HepG2 (cell line): ENCODE results near the gene CFAP119. TPM values are rescaled to one million over a fixed set of nuclear protein-coding genes. Genes with fewer than 3 reads are reported as not detected.

ENCODE experiments used
- CREM ChIP-seq, 2 experiments: sonication (generic) in 1 of 2; formaldehyde crosslinking in 1 of 2; IDR thresholded peaks; 2 replicates each; pipeline versions ENCODE4 v1.4.0 to v1.6.1; 2016 to 2020; ENCODE audit warnings: antibody characterized with exemption in 1 of 2, mild to moderate bottlenecking in 1 of 2, missing genetic modification reagents in 1 of 2
- E2F5 ChIP-seq: sonication (generic); formaldehyde crosslinking; conservative IDR thresholded peaks from 2 replicates; pipeline ENCODE4 v1.4.0; 2020; ENCODE audit warnings: missing genetic modification reagents
- ELF1 ChIP-seq: sonication (generic); formaldehyde crosslinking; IDR thresholded peaks from 2 replicates; pipeline ENCODE4 v1.4.0; 2020; ENCODE audit warnings: missing genetic modification reagents
- IRX3 ChIP-seq: sonication (generic); formaldehyde crosslinking; IDR thresholded peaks from 2 replicates; pipeline ENCODE4 v1.8.1; 2023; ENCODE audit warnings: mild to moderate bottlenecking, low read depth, missing genetic modification reagents, borderline replicate concordance
- KLF15 ChIP-seq: sonication (generic); formaldehyde crosslinking; IDR thresholded peaks from 2 replicates; pipeline ENCODE4 v1.8.1; 2023; ENCODE audit warnings: borderline replicate concordance, mild to moderate bottlenecking, inconsistent platforms, missing genetic modification reagents, mixed read lengths
- MEF2D ChIP-seq: sonication (generic); formaldehyde crosslinking; IDR thresholded peaks from 2 replicates; pipeline ENCODE4 v1.5.1; 2020; ENCODE audit warnings: mild to moderate bottlenecking, missing genetic modification reagents
- MIER2 ChIP-seq: IDR thresholded peaks from 2 replicates; pipeline ENCODE4 v1.6.1; 2016; ENCODE audit warnings: missing biosample characterization, missing genetic modification reagents
- MTF1 ChIP-seq: sonication (generic); formaldehyde crosslinking; IDR thresholded peaks from 2 replicates; pipeline ENCODE4 v1.5.0; 2020; ENCODE audit warnings: missing genetic modification reagents
- NCOA2 ChIP-seq: sonication (generic); formaldehyde crosslinking; IDR thresholded peaks from 2 replicates; pipeline ENCODE4 v1.8.0; 2022; ENCODE audit warnings: inconsistent platforms
- RBFOX2 ChIP-seq: fragments of 200-400 bp; formaldehyde crosslinking; IDR thresholded peaks from 2 replicates; pipeline ENCODE4 v1.6.1; 2017; ENCODE audit warnings: low read depth, mild to moderate bottlenecking, low read length
- RELA ChIP-seq: sonication (generic); formaldehyde crosslinking; IDR thresholded peaks from 2 replicates; pipeline ENCODE4 v1.4.0; 2020; ENCODE audit warnings: missing genetic modification reagents
- REPIN1 ChIP-seq: sonication (generic); formaldehyde crosslinking; IDR thresholded peaks from 2 replicates; pipeline ENCODE4 v1.8.0; 2022; ENCODE audit warnings: missing genetic modification reagents, low read depth, mild to moderate bottlenecking, borderline replicate concordance
- SETDB1 ChIP-seq: sonication (generic); formaldehyde crosslinking; IDR thresholded peaks from 2 replicates; pipeline ENCODE4 v1.5.1; 2020; ENCODE audit warnings: missing genetic modification reagents, mild to moderate bottlenecking, borderline replicate concordance
- SSRP1 ChIP-seq: IDR thresholded peaks from 2 replicates; pipeline ENCODE4 v1.6.1; 2016; ENCODE audit warnings: control low read depth
- THAP11 ChIP-seq: IDR thresholded peaks from 2 replicates; pipeline ENCODE4 v1.6.1; 2016; ENCODE audit warnings: missing biosample characterization, missing genetic modification reagents
- ZBTB21 ChIP-seq: sonication (generic); formaldehyde crosslinking; IDR thresholded peaks from 2 replicates; pipeline ENCODE4 v1.4.0; 2020; ENCODE audit warnings: missing genetic modification reagents
- ZFP37 ChIP-seq: sonication (generic); formaldehyde crosslinking; IDR thresholded peaks from 2 replicates; pipeline ENCODE4 v1.4.0; 2020; ENCODE audit warnings: missing genetic modification reagents, borderline replicate concordance
- ZNF124 ChIP-seq: sonication (generic); formaldehyde crosslinking; IDR thresholded peaks from 2 replicates; pipeline ENCODE4 v1.4.0; 2020; ENCODE audit warnings: missing genetic modification reagents
- ZNF138 ChIP-seq: sonication (generic); formaldehyde crosslinking; IDR thresholded peaks from 2 replicates; pipeline ENCODE4 v1.5.0; 2020; ENCODE audit warnings: mild to moderate bottlenecking, low read depth, missing genetic modification reagents
- ZNF160 ChIP-seq: sonication (generic); formaldehyde crosslinking; IDR thresholded peaks from 2 replicates; pipeline ENCODE4 v1.8.0; 2022; ENCODE audit warnings: mild to moderate bottlenecking, inconsistent platforms, missing genetic modification reagents
- ZNF383 ChIP-seq: sonication (generic); formaldehyde crosslinking; IDR thresholded peaks from 2 replicates; pipeline ENCODE4 v1.4.0; 2020; ENCODE audit warnings: missing genetic modification reagents, mild to moderate bottlenecking, borderline replicate concordance
- ZNF441 ChIP-seq: sonication (generic); formaldehyde crosslinking; IDR thresholded peaks from 2 replicates; pipeline ENCODE4 v1.7.0; 2021; ENCODE audit warnings: missing genetic modification reagents, borderline replicate concordance
- ZNF503 ChIP-seq: sonication (generic); formaldehyde crosslinking; IDR thresholded peaks from 2 replicates; pipeline ENCODE4 v1.4.0; 2020; ENCODE audit warnings: missing genetic modification reagents
- ZNF850 ChIP-seq: sonication (generic); formaldehyde crosslinking; conservative IDR thresholded peaks from 2 replicates; pipeline ENCODE4 v1.9.0; 2021; ENCODE audit warnings: mild to moderate bottlenecking, missing genetic modification reagents
- ZNF879 ChIP-seq: sonication (generic); formaldehyde crosslinking; IDR thresholded peaks from 2 replicates; pipeline ENCODE4 v1.8.1; 2023; ENCODE audit warnings: missing genetic modification reagents
- ZXDC ChIP-seq: sonication (generic); formaldehyde crosslinking; IDR thresholded peaks from 2 replicates; pipeline ENCODE4 v1.5.0; 2020; ENCODE audit warnings: mild to moderate bottlenecking, missing genetic modification reagents
- polyA plus RNA-seq, 8 experiments: library from polyadenylated mRNA; depleted of rRNA in 3 of 8; stranded (reverse) in 7 of 8; unstranded in 1 of 8; fragments of >200 nt; fragmentation: Illumina TruSeq in 4 of 8; extraction: Trizol in 4 of 8; gene quantifications; 2 replicates each; pipeline versions ENCODE4 v1.2.1 to v1.2.3, GENCODE V29; 2011 to 2016; ENCODE audit warnings: low read depth in 4 of 8, missing spikeins in 1 of 8, mixed read lengths in 1 of 8; ENCODE audit not compliant: insufficient read depth in 1 of 8
- total RNA-seq, 5 experiments: library from RNA; depleted of rRNA; stranded (reverse); fragments of >200 nt; fragmentation: Illumina TruSeq; extraction: Trizol; gene quantifications; 2 replicates each; pipeline ENCODE4 v1.2.3, GENCODE V29; 2016; ENCODE audit warnings: low read depth in 1 of 5

Gene CFAP119
- total and polyA plus RNA-seq, 2 of the 13 experiments (the other 11 are each of a cell fraction or from before 2014, with no cell fraction given) = 6.4 TPM

- peak; percentile 27; the same call in 1 of the 2 replicates for TF ChIP-seq ZBTB21 (CRISPR knock-in tag)
- peak; percentile 69 for TF ChIP-seq CREM (IDR thresholded peaks at IDR 0.05)
- TF ChIP-seq CREM (CRISPR knock-in tag; IDR thresholded peaks at IDR 0.05) = no peak
- TF ChIP-seq RELA (CRISPR knock-in tag) = no peak
- TF ChIP-seq KLF15 (CRISPR knock-in tag) = peak; percentile 57; the same call in 1 of the 2 replicates
- TF ChIP-seq ZNF503 (CRISPR knock-in tag) = peak; percentile 88
- peak; percentile 92 for TF ChIP-seq ZNF850
- no peak; the same call in 1 of the 2 replicates for TF ChIP-seq IRX3 (CRISPR knock-in tag)
- no peak for TF ChIP-seq SETDB1
- peak; percentile 83 for TF ChIP-seq MTF1 (CRISPR knock-in tag)
- TF ChIP-seq SSRP1 (CRISPR knock-in tag) = no peak
- peak; percentile 94; the same call in 1 of the 2 replicates for TF ChIP-seq REPIN1 (CRISPR knock-in tag)
- peak; percentile 100 for TF ChIP-seq RBFOX2
- peak; percentile 41; the same call in 1 of the 2 replicates for TF ChIP-seq ZNF879 (CRISPR knock-in tag)
- peak; percentile 77; the same call in 1 of the 2 replicates for TF ChIP-seq E2F5
- peak; percentile 86 for TF ChIP-seq ZNF441 (CRISPR knock-in tag)
- peak; percentile 92 for TF ChIP-seq ZFP37 (CRISPR knock-in tag)
- peak; percentile 95 for TF ChIP-seq THAP11
- TF ChIP-seq ZXDC (CRISPR knock-in tag) = peak; percentile 96
- TF ChIP-seq ZNF160 (CRISPR knock-in tag) = peak; percentile 51
- 0 out of 2 replicates have a peak, but pooled peaks have one; percentile 83 for TF ChIP-seq ZNF138 (CRISPR knock-in tag)
- TF ChIP-seq ELF1 (CRISPR knock-in tag) = peak; percentile 98
- TF ChIP-seq MIER2 = peak; percentile 80; the same call in 1 of the 2 replicates
- peak; percentile 79; the same call in 1 of the 2 replicates for TF ChIP-seq MEF2D
- peak; percentile 62; the same call in 1 of the 2 replicates for TF ChIP-seq NCOA2 (CRISPR knock-in tag)
- TF ChIP-seq ZNF383 (CRISPR knock-in tag) = peak; percentile 90; the same call in 1 of the 2 replicates
- TF ChIP-seq ZNF124 (CRISPR knock-in tag) = peak; percentile 98
Measured at GRCh38 chr16:30805370-30806169, 43.7 kb upstream of the CFAP119 start (continued).
